GM12872 (cell line): ENCODE results near the gene PLXNA4.

Experiments used
- TF ChIP-seq, protein P1 (sequence below): IDR thresholded peaks from 3 replicates; pipeline ENCODE4 v1.5.1; 2011; ENCODE audit warnings: low read depth, mild to moderate bottlenecking, low read length, moderate library complexity; ENCODE audit not compliant: insufficient read depth

Gene PLXNA4

DNA sequence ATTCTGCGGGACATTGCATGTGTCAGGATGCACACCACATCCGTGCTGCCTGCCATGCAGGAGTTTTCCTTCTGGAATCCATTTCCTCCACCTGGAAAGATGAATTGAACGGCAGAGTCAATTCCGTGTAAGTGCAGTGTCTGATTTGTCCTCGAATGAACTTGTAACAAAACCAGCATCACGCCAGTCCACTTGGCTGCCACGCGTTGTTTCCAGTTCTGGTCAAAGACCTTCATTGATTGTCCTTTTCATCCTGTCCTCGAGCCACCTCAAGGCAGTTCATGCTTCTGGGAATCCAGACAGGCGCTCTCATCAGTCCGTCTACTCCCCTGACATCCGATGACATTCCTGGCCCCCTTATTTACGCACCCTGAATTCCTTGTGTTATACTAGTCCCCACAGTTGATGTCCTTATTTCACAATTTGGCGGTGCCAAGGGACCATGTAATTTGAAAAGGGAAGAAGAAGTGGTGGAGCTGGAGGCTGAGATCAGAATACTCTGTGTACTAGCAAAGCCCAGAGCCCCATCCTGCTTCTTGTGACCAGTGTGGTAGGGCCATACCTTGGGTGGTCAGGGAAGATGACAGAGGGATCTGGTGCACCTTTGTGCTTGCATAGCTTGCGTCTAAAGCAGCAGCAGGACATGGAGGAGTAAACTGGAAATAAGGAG, 502.2 kb downstream of the PLXNA4 start:
- TF ChIP-seq, protein P1, sequence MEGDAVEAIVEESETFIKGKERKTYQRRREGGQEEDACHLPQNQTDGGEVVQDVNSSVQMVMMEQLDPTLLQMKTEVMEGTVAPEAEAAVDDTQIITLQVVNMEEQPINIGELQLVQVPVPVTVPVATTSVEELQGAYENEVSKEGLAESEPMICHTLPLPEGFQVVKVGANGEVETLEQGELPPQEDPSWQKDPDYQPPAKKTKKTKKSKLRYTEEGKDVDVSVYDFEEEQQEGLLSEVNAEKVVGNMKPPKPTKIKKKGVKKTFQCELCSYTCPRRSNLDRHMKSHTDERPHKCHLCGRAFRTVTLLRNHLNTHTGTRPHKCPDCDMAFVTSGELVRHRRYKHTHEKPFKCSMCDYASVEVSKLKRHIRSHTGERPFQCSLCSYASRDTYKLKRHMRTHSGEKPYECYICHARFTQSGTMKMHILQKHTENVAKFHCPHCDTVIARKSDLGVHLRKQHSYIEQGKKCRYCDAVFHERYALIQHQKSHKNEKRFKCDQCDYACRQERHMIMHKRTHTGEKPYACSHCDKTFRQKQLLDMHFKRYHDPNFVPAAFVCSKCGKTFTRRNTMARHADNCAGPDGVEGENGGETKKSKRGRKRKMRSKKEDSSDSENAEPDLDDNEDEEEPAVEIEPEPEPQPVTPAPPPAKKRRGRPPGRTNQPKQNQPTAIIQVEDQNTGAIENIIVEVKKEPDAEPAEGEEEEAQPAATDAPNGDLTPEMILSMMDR: no peak
